Stimulated activated CD8-positive, alpha-beta memory T cell treated with anti-CD3 and anti-CD28 coated beads, Interleukin-15, amount 100 ng/mL, for 48 hours (primary cell): ENCODE results near the gene PRXL2A.
A peak's percentile ranks its signal among the peaks of the same experiment; 100 is the strongest.

ENCODE experiments used
- DNase-seq, 2 donors: peaks; one replicate each; pipeline ENCODE4 v3.0.0-alpha.2; 2020; ENCODE audit warnings: low read depth in 2 of 2

Gene PRXL2A

DNA sequence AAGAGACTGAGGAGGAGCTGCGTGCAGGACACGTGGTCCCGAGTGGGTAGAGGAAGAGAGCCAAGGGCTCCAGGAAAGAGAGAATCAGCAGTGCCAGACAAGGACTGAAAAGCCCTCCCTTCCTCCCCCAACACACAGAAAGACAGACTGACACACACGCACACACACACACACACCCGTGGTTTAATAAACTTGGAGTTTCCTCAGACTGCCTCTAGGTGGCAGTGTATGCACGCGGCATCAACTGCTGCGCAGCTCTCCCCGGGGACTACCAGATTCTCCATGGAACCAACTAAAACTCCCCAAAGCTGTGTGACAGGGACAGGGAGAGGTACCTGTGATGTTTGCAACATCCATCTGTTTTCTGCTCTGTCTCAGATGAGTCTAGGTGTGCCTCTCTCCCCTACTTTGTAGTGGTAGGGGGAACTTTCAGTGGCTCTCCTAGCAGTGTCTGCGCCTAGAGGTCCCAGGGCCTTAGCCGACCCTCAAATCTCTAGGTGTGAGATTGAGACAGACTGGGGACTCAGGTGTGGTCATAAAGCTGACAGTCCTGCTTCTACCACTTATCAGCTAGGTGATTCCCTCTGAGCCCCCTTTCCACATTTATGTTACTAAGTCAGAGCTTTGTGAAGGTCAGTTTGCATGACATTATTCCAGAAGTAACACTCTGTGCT is 36.4 kb downstream of the PRXL2A start:
- DNase-seq, result peak in 1 of 2 donors; percentile 49

DNA sequence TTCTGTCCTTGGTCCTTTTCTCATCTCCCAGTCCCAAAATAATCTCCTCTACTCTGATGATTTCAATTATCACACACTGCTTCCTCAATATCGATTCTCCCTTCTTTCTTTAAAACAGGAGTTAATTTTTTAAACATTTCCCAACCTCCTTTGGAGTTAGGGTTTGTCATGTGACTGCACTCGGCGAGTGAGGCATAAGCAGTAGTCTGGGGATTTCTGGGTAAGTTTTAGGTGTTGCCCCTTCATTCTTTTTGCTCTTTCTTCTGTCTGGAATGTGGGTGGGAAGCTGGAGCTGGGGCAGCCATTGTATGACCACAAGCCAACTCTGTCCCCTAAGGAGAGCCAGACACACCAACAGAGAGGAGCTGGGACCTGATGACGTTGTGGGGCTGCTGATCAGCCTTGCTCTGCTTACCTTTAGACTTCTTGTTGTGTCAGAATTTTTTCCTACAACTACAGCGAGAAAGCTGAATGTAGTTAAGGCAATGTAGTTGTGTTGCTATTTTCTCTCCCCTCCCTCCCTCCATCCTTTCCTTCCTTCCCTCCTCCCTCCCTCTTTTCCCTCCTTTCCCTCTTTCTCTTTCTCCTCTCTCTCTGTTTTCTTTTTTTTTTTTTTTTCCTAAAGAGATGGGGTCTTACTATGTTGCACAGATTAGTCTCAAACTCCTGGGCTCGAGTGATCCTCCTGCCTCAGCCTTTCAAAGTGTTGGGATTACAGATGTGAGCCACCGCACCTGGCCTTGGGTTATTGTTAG is 39.3 kb downstream of the PRXL2A start:
- DNase-seq, result no peak

DNA sequence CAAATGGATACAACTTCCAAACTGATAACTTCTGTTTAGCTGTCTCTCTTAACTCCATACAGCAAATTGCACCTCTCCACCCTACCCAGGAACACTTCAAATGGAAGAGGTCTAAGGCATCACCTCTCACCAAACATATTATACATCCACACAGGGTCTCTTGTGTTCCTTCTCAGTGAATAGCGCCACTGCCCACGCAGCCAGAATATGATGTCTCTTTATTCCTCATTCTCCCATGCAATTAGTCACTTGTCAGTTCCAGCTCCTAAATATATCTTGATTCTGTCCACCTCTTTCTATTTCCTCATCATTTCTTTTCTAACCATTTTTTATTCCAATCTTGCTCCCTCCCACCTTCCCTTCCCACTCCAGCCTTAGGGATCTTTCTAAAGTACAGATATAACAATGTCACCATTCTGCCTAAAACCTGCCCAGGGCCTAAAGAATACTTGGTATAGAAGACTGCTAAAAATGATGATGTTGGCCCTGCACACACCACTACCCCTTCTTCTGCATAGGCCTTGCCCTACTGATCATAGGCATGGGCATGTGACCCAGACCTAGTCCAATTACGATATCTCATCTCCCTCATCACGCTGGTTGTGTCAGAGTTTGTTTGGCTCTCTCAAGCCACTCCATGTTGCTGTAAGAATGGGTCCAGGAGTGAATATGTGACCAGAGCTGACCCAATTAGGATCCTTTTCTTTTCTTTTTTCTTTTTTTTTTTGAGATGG is 40.0 kb downstream of the PRXL2A start:
- no peak for DNase-seq

DNA sequence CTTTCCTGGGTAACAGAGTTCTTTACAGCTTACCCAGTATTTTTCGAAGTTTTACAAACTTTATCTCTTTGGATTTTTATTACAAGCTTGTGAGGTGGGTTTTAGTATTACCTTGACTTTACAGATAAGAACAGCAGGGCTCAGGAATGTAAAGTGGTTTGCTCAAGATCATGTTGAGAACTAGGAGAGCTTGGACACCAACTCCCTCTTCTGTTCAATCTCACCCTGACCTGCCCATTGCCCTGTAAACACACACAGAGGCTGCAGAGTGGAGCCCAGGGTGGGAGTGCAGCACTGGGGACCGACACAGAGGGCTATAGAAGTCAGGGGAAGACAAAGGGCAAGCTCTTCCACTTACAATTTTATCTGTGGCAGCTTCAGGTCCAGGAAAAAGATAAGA is 41.2 kb downstream of the PRXL2A start:
- no peak for DNase-seq

DNA sequence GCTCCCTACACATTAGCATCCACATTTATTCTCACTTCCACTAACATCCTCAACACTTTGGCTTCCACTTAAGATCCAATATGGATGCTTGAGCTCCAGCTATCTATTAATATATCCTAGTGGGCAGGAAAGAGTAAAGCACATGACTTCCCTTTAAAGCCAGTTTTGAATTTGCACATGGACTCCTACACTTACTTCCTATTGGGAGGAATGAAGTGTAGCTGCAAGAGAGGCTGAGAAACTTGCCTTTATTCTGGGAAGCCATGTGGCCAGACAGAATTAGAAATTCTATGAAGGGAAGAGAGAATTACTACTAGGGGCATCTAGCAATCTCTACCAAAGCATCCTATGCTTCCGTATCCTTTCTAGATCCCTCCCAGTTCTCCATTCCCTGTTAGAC is 42.8 kb downstream of the PRXL2A start:
- DNase-seq, result no peak

DNA sequence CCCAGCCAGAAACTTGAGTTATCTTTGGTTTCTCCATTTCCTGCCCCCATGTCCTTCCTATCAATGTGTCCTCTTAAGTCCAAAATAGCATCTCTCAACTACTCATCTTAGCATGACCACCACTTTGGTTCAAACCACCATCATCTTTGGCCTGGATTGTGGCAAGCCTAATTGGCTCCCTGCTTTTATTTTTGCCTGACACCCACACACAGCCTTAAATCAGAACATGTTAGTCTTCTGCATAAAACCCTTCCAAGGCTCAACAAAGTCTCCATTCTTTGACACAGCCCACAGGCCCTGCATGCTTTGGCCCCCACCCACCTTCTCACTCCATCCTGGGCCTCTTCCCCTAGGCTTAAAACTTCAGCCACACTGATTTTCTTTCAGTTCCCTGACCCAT is 43.7 kb downstream of the PRXL2A start:
- no peak for DNase-seq

DNA sequence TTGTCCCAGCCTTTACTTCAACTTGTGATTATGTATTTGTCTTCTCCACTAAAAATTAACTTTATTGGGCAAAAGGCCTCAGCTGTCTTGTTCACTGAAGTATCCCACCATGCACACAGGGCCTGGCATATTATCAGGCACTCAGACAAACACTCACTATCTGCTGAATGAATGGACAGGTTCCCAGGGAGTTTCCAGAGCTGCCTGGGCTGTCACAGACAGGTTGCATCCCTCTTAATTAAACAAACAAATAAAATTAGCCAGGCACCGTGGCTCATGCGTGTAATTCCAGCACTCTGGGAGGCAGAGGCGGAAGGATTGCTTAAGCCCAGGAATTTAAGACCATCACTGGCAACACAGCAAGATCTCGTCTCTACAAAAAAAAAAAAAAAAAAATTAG is 44.3 kb downstream of the PRXL2A start:
- DNase-seq, result no peak

DNA sequence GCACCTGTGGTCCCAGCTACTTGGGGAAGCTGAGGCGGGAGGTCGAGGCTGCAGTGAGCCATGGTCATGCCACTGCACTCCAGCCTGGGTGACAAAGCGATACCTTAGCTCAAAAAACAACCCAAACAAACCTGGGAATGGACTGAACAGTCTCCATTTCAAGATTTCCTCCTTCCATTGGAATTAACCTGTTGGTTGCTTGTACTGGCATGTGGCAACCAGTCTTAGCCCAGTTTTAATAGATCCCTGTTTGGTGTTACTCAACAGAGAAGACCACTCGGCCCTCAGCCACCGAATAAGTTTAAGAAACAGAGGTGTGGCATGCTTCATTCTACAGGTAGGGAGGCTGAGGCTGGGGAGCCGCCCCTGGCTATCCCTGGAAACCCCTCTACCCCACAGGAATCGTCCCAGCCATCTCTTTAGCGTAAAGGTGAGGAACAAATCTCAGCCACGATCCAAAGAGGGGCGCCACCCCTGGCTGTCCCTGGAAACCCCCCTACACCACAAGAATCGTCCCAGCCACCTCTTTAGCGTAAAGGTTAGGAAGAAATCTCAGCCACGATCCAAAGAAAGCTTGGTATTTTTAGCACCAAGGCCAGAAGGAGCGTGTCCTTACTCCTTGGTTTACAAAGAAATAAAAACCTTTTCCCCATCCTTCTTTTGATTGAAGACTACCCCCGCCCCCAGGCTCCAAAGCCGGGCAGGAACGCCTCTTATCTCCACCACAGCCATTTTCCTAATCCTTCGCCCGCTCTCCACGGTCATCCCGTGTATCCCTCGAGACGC is 44.9 kb downstream of the PRXL2A start:
- DNase-seq, result no peak

DNA sequence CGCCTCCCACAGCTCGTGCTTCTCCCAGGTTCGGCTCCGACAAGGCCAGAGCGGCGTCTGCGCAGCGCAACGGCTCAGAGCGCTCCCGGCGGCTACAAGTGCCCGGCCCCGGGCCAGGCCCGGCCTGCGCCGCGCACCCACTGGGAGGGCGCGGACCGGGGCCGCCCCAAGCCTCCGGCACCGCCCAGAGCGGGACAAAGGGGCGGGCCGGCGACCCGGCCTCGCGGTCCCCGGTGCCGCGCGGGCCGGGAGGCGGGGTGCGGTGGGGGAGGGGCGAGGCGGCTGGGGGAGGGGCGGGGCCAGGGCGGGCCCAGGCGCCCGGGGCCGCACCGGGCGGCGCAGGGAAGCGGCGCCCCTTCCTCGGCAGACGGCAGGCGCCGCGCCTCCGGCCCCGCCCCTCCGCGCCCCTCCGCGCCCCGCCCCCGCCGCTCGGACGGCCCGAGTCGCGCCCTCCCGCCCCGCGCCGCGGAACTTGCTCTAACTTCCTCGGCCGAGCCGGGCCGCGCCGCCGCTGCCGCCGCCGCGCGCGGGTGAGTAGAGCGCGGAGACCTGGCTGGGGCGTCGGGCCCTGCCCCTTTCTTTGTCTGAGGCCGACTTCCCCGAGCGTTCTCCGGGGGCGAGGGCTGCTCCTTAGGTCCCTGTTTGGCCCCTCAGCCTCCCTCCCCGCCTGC is 45.6 kb downstream of the PRXL2A start, which contains the start of gene TSPAN14:
Gene TSPAN14, plus strand, starts transcription at position 469 of the 671 bp plus-strand sequence. CDS start 34,924 bp downstream, outside the sequence.
- peak; percentile 68 to 69 for DNase-seq

DNA sequence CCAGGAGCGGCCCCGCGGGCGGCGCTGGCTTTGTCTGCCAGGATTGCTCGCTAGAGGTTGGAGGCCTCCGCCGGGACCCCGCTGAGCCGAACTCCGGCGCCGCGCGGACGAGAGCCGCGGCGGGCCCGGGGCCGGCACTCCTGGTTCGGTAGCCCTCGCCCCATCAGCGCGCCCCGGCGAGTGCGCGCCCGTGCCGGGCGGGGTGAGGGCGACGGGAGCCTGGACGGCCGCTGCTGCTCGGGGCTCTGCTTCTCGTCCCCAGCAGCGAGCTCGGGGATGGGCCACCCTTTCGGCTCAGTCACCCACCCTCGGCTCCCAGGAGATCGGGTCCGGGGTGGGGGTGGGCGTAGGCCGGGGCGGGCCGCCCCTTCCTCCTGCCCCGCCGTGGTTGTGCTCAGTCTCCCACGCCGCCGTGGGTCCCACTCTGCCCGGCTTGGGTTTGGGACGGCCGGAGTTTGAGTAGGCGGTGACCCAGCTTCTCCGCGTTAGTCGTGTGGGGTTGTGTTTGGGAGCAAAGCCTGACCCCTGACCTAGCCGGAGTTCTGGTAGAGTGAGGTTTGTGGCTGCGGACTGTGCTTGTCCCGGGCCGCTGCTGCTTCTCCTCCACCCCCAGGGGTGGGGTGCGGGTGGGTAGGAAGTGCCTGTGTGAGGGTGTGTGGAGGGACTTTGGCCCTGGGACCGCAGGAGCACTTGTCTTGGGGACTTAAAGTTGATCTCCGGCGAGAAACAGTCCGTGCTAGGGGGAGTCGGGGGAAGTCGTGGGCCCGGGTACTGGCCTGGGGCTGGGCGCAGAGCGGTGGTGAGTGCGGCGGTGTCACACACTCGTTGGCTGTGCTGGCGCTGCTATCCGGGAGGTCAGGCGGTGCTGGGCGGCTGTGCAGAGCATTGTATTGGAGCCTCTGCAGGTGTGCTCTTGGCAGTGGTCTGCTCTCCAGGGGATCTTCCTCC is 46.4 kb downstream of the PRXL2A start:
- no peak for DNase-seq

DNA sequence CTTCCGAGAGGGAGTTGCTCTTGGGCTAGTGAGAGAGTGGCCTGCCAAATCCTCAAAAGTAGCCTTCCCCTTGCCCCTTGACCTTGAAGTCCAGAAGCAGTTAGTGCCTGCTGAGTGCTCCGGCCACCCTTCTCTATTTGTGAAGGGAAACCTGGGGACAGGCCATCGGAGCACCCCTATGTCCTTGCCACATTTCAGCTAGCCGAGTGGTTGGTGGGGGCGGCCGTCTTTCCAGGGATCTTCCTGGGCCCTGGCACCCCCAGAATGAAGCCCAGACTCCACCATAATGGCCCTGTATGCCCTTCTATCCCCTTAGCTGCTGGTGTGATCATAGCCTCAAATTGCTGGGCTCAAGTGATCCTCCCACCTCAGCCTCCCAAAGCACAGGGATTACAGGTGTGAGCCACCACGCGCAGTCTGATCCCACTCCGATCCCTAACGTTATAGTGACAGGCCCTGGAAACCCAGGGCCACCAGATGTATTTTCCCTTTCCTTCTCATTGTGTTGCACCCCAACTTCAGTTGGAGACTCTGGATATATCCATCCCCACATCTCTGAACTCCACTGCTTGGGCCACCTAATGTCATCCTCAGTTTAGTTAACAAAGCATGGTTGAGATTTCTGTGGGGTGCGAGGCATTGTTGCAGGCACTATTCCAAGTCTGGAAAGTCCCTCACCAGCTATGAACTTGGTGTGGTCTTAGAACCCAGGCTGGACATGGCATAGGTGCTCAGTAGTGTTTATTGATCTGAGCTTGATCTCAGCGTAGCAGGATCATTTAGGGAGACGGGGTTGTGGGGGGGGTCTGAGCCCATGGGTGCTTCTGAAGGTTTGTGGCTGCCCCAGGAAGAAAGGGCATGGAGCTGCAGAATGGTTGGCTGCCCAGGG is 47.4 kb downstream of the PRXL2A start:
- no peak for DNase-seq

DNA sequence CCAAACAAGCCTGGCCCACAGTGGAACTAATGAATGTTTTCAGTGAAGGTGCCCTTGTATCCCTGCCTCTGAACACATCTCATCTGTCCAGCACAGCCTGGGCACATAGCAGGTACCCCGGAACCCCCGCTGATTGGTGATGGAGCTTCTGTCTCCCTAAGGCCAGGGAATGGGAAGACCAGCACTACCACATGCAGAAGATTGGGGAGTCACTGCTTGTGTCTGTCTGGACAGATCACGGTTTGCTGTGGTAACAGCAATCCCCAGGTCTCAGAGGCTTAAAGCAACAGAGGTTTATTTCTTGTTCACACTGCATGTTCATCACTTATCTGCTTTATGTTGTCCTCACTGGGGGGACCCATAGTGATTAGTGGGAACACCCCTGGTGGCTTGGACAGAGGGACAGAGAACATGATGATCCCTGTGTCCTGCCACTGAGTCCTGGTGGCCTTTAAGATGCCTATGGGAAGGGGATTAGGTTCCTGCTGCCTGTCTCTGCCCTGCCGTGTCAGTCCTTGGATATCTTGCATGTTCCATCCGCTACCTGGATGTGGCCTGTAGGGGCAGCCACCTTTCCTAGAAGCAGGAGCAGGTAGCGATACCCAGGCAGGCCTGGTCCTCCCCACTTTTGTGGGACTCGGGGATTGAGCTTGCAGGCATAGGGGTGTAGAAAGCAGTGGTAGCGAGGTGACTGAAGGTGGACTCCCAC is 49.4 kb downstream of the PRXL2A start:
- no peak for DNase-seq

DNA sequence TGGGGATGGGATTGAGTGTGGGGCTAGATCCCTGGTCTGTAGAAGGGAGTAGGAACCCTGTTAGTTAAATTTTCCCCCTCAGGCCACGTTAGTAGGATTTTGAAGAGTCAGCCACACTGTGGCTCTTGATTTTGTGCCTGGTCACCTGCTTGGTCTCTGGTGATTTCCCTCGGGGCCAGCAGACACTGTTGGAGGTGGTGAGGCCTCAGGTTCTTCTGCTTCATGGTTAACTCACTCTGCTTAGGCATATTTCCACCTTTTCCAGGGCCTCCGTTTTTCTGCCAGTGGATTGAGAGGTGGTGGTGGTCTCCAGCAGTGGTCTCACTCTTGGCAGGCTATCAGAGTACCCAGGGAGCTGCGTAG is 49.9 kb downstream of the PRXL2A start:
- no peak for DNase-seq

DNA sequence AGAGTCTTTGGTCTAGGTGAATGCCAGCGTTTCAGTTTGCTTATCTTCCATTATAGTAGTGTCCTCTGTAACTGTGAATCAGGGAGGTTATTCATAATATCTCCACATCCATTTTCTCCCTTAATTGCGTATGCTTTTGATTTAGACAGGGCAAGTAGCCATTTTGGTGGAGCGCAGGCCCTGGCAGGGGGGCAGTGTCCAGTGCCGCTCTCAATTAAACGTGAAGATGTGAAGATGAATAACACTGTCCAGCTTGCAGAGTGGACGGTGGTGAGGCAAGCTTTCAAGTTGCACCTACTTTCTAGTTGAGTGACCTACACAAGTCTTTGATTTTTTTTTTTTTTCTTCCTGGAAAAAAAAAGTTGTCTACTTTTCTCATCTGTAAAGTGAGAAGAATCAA is 50.3 kb downstream of the PRXL2A start:
- no peak for DNase-seq

DNA sequence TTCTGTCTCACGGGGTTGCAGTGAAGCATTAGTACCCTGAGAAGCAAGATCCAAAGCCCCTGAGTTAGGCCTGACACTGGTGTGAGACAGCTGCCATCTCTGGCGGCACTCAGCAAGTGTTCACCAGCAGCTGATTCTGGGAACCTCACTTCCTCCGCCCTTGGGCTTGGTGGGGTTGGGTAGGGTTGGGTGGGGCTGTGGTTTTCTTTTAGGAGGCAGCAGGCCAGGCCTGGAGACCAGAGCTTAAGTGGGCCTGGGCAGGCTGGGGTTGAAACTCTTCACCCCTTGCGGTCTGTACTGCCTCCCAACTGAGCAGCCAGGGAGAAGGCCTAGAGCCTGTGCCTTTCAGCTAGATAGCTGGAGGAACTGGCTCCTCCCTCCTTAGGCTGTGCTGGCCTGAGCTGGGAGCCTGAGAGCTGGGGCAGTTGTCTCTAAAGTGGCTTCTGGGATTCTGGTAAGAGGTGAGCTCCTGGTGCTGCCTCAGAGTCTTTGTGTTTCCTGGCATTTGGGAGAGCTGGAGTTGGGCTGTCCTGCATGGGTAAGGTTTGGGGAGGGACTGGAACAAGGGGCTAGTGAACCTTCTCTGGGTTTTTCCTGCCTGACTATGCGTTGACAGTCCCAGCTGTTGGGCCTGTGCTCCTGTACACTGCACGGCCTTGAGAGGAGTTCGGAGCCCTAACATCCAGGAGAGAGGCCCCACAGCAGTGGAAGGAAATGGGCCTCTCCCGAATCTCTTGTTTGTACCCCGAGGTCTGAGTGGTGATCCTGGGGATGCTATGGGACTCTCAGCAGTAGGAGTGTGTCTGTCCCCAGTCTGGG is 50.9 kb downstream of the PRXL2A start:
- DNase-seq, result peak; percentile 64 to 69

DNA sequence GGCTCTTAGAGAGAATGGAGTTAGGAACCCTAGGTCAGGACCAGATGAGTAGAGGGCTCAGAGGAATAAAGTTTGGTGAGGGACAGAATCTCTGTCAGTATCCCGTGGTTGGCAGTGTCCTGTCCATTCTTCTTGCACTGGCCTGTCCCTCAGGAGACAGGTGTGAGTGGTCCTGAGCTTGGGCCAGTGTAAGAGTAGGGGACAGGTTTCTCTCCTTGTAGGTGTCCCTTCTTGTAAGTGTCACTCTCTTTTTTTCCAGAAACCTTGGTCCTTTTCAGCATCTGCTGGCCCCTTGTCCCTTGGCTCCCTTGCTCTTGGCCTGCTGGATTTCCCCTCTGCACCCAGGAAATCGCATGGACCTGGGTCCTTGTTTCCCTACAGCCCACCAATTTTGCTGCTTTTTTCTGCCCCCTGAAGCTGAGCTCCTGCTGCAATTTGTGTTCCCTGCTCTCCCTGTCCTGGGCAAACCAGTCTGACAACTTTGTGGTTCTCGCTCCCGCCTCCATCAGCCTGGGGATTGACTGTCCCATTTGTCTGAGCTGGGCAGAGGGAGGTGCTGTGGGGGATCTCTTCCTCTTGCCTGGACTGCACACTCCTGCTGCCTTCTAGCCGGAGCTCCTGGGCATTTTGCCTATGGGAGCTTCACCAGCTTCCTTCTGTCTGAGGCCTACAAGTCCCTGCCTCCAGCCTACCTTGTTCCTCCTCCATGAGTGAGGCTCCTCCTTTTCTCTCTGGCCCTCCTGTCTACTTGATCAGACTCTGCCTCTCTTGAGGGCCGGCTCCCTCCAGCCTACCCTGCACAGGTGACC is 52.3 kb downstream of the PRXL2A start:
- DNase-seq, result no peak
